ENCODE data around the gene TRUB2. TPM values are rescaled to one million over a fixed set of nuclear protein-coding genes. Genes with fewer than 3 reads are reported as not detected.

The TRUB2 gene
- total and polyA plus RNA-seq, 2 donors: 13.7 to 14.8 TPM

DNA sequence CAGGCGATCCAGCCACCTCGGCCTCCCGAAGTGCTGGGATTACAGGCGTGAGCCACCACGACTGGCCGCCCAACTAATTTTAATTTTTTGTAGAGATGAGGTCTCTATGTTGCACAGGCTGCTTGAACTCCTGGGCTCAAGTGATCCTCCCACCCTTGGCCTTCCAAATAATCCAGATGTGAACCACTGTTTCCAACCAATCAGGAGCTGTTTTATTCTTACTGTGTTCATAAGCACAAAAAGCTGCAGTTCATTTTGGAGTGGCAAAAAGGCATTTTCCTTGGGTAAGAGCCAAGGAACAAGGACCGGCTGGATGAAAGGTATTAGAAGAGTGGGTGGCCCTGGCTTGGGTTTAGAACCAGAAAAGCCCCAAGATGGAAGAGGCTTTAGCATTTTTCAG is 12.9 kb upstream of the TRUB2 start:
- Histone ChIP-seq H3K4me1 (ENCODE audit: insufficient read depth) (no peaks in the 10 kb centered on the region), H3K27ac (ENCODE audit: low read depth) (no peak overlapping the region), H3K36me3 (ENCODE audit: insufficient read depth) (no peaks in the 10 kb centered on the region), H3K4me3 (ENCODE audit: low read depth, low read length) (no peak overlapping the region)
- 80% methylated on average over 7 of the region's 7 CpGs for WGBS
- no peak for DNase-seq (ENCODE audit: extremely low spot score)

DNA sequence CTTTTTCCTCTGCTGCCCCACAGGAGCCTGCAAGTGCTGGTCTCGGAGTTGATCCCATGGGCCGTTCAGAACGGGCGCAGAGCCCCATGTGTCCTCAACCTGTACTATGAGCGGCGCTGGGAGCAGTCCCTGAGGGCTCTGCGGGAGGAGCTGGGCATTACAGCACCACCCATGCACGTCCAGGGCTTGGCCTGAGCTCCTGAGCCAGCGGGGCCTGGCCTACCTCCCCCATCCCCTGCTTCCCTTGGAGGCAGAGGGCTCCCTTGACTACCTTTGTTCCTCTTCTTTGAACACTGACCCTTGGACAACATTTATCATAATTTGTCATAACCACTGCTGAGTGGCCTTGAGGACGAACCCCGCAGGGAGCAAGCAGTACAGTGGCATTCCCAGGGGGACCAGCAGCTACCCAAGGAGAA is 11.2 kb upstream of the TRUB2 start:
- no peaks in the 10 kb centered on the region for H3K36me3 ChIP-seq (ENCODE audit: insufficient read depth)
- WGBS: 88% methylated on average over 11 of the region's 11 CpGs
- H3K4me1 ChIP-seq (ENCODE audit: insufficient read depth): no peaks in the 10 kb centered on the region
- DNase-seq (ENCODE audit: extremely low spot score): no peak
- H3K27ac ChIP-seq (ENCODE audit: low read depth): no peak overlapping the region
- no peak overlapping the region for H3K4me3 ChIP-seq (ENCODE audit: low read depth, low read length)

DNA sequence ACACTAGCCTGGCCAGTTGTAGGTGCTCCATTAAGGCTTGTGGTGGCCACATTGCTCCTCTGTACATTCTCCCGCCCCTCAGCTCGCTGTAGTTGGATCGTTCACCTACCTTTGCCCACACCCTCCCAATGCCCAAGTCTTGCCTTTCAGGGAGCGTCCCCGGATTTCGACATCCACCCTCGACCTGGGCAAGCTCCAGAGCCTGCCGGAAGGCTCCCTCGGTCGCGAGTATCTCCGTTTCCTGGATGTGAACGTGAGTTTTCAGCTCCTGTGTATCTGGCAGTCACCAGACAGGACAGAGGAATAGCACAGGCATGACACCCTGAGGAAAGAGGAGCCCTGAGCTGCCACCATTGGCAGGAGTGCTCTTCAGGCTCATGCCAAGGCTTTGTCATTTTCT is 3.4 kb upstream of the TRUB2 start:
- Histone ChIP-seq H3K36me3 (ENCODE audit: insufficient read depth) (no peaks in the 10 kb centered on the region), H3K27ac (ENCODE audit: low read depth) (no peak overlapping the region), H3K4me1 (ENCODE audit: insufficient read depth) (peaks cover 1% of the 10 kb centered on the region), H3K4me3 (ENCODE audit: low read depth, low read length) (no peak overlapping the region)
- 88% methylated on average over 13 of the region's 13 CpGs for WGBS
- no peak for DNase-seq (ENCODE audit: extremely low spot score)

DNA sequence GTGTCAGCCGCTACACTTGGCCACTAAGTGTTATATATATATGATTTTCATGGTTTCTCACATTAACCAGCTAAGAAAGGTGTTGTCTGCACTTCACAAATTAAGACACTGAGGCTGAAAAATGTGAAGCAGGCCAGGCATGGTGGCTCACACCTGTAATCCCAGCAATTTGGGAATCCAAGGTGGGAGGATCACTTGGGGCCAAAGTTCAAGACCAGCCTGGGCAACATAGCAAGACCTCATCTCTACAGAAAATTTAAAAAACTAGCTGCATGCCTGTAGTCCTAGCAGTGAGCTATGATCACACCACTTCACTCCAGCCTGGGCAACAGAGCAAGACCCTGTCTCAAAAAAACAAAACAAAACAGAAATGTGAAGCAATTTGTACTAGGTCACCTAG is 2.2 kb upstream of the TRUB2 start:
- WGBS: 95% methylated on average over 1 of the region's 1 CpG
- Histone ChIP-seq H3K4me3 (ENCODE audit: low read depth, low read length) (no peak overlapping the region), H3K4me1 (ENCODE audit: insufficient read depth) (peaks cover 1% of the 10 kb centered on the region), H3K27ac (ENCODE audit: low read depth) (no peak overlapping the region), H3K36me3 (ENCODE audit: insufficient read depth) (no peaks in the 10 kb centered on the region)
- DNase-seq (ENCODE audit: extremely low spot score): no peak

DNA sequence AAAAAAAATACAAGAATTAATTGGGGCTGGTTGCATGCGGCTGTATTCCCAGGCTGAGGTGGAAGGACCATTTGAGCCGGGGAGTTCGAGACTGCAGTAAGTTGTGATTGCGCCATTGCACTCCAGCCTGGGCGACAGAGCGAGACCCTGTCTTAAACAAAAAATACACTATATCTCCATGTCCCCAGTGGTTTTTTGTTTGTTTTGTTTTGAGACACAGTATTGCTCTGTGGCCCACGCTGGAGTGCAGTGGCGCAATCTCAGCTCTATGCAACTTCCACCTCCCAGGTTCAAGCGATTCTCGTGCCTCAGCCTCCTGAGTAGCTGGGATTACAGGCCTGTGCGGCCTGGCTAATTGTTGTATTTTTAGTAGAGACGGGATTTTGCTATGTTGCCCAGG is 1.5 kb upstream of the TRUB2 start:
- no peaks in the 10 kb centered on the region for H3K36me3 ChIP-seq (ENCODE audit: insufficient read depth)
- WGBS: 89% methylated on average over 12 of the region's 12 CpGs
- H3K4me1 ChIP-seq (ENCODE audit: insufficient read depth): peaks cover 1% of the 10 kb centered on the region
- DNase-seq (ENCODE audit: extremely low spot score): no peak
- peak overlapping the region; percentile 80 for H3K4me3 ChIP-seq (ENCODE audit: low read depth, low read length)
- no peak overlapping the region for H3K27ac ChIP-seq (ENCODE audit: low read depth)

DNA sequence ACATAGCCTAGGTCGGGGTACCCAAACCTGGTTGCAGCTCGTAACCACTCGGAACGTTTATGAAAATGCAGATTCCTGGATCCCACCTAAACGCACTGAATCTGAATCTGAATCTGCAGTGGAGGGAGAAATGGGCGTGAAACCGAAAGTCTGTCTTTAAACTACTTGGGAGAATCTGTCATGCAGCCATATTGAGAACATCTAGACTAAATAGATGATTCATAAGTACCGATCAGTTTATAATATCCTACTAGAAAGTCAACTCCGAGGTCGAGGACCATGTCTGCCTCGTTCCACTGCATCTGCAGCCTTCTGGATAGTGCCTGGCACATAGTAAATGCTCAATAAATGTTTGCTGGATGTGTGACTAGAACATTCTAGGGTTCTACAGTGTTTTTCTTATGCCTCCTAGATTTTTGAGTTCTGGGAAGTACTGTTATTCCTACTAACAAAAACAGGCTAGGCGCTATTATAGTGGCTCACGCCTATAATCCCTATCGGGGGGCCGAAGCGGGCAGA is 1.0 kb upstream of the TRUB2 start:
- Histone ChIP-seq H3K4me3 (ENCODE audit: low read depth, low read length) (peak overlapping the region; percentile 80), H3K36me3 (ENCODE audit: insufficient read depth) (no peaks in the 10 kb centered on the region), H3K4me1 (ENCODE audit: insufficient read depth) (peaks cover 1% of the 10 kb centered on the region), H3K27ac (ENCODE audit: low read depth) (peak overlapping the region; percentile 63)
- DNase-seq (ENCODE audit: extremely low spot score): no peak
- 22% methylated on average over 16 of the region's 16 CpGs for WGBS

DNA sequence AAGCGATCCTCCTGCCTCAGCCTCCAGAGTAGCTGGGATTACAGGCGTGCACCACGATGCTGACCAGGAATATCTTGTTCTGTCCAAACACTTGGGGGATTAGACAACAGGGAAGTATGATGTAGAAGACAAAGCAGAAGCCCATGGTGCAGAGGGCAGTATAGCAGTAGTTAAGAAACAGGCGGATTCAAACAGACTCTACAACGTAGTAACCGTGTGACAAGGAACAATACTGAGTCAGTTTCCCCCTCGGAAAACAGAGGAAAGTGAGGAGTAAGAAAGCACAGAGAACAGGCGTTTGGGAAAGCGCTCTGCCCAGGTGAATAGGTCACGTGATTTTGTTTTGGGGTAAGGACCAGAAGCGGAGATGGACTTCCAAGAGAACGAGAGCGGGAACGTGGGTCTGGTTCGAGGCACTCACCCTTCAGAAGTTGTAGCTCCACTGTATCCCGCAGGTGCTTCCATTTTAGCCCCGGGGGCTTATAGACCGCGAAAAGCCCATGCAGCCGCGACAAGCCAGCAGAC is 306 bp downstream of the TRUB2 start:
- DNase-seq (ENCODE audit: extremely low spot score): no peak
- H3K36me3 ChIP-seq (ENCODE audit: insufficient read depth): no peaks in the 10 kb centered on the region
- peak overlapping the region; percentile 80 for H3K4me3 ChIP-seq (ENCODE audit: low read depth, low read length)
- H3K27ac ChIP-seq (ENCODE audit: low read depth): no peak overlapping the region
- peaks cover 1% of the 10 kb centered on the region for H3K4me1 ChIP-seq (ENCODE audit: insufficient read depth)
- WGBS: 1% methylated on average over 21 of the region's 21 CpGs

DNA sequence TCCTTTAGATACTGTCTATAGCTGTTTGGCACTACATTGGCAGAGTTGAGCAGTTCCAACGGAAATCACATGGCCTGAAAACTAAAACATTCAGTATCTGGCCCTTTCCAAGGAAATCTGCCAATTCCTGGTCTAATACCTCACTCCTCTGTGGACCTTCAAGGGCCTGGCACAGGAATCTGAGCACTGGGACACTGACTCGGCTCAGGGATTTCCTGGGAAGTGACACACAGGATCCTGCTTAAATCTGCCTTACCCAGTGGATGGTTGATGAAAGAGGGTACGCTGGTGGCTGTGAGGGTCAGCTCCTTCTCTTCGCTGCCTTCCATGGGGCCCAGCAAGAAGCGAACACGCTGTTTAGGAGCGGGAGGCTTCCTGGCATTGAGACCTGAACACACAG is 904 bp downstream of the TRUB2 start:
- 78% methylated on average over 7 of the region's 7 CpGs for WGBS
- H3K27ac ChIP-seq (ENCODE audit: low read depth): no peak overlapping the region
- H3K4me3 ChIP-seq (ENCODE audit: low read depth, low read length): peak overlapping the region; percentile 80
- DNase-seq (ENCODE audit: extremely low spot score): no peak
- peaks cover 1% of the 10 kb centered on the region for H3K4me1 ChIP-seq (ENCODE audit: insufficient read depth)
- no peaks in the 10 kb centered on the region for H3K36me3 ChIP-seq (ENCODE audit: insufficient read depth)

DNA sequence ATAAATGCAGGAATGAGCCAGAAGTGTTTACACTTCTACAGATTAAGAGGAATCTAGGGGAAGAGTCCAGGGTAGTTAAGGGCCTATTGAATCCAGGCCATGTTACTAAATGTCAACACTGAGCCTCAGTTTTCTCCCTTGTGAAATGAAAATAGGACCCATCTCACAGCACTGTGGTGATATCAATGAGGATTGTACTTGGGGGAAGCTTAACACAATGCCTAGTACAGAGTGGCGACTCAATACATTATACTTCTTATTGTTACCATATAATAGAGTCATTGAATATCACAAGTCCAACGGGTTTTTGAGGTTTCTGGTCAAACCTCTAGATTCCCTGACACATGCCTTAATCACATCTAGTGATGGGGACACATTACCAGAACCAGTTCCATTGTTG is 4.6 kb downstream of the TRUB2 start:
- no peak for DNase-seq (ENCODE audit: extremely low spot score)
- WGBS: 70% methylated on average over 2 of the region's 2 CpGs
- no peaks in the 10 kb centered on the region for H3K4me1 ChIP-seq (ENCODE audit: insufficient read depth)
- H3K36me3 ChIP-seq (ENCODE audit: insufficient read depth): no peaks in the 10 kb centered on the region
- no peak overlapping the region for H3K27ac ChIP-seq (ENCODE audit: low read depth)
- H3K4me3 ChIP-seq (ENCODE audit: low read depth, low read length): no peak overlapping the region

DNA sequence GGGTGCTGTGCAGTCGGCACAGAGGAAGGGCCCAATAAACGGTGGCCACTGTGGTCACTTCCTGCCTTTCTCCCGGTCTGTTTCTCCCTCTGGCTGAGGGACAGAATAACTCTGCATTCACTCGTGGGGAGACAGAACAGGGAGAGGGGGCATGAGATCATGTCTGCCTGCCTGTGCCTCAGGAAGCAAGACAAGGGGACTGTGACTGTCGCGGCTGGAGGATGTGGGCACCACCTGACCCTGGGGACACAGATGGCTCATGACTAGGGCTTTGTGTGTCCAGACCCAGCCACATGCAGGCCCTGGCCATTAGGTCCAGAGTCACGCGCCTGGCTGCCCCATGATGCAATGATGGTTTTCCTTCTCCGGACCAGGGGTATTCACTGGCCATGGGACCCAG is 5.8 kb downstream of the TRUB2 start:
- Histone ChIP-seq H3K27ac (ENCODE audit: low read depth) (no peak overlapping the region), H3K4me1 (ENCODE audit: insufficient read depth) (no peaks in the 10 kb centered on the region), H3K4me3 (ENCODE audit: low read depth, low read length) (no peak overlapping the region), H3K36me3 (ENCODE audit: insufficient read depth) (no peaks in the 10 kb centered on the region)
- DNase-seq (ENCODE audit: extremely low spot score): no peak
- WGBS: 76% methylated on average over 9 of the region's 9 CpGs

DNA sequence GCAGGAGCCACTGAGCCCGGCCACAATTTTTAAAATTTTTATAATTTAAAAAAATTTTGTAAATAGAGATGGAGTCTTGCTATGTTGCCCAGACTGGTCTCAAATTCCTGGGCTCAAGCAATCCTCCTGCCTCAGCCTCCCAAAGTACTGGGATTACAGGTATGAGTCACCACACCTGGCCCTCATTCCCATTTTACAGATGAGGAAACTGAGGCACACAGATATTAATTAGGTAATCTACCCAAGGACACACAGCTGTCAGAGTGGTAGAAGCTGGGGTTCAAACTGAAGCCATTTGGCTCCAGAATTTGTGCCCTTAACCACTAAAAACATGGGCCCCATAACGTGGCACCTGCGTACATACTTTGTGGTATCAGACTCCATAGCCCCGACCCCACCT is 7.5 kb downstream of the TRUB2 start:
- no peak for DNase-seq (ENCODE audit: extremely low spot score)
- Histone ChIP-seq H3K27ac (ENCODE audit: low read depth) (no peak overlapping the region), H3K4me3 (ENCODE audit: low read depth, low read length) (no peak overlapping the region), H3K4me1 (ENCODE audit: insufficient read depth) (no peaks in the 10 kb centered on the region), H3K36me3 (ENCODE audit: insufficient read depth) (peaks cover 3% of the 10 kb centered on the region)
- 93% methylated on average over 4 of the region's 4 CpGs for WGBS

DNA sequence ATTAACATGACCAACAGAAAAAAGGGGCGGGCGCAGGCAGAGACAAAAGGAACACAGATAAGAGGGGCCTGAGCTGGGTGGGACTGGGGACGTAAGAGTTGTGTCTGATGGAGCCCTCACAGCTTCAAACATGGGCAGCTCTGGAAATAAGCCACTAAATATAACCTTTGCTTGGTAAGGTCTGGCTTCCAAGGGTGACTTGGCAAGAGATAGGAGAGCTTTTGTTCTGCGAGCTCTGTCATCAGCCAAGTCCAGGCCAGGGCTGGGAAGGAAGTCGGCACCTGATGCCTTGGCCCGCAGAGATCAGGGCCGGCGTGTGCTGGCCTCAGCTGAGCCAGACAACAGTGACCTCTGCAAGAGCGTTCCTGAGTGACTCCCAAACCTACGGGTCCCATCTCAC is 11.8 kb downstream of the TRUB2 start:
- WGBS: 81% methylated on average over 10 of the region's 10 CpGs
- peaks cover 5% of the 10 kb centered on the region for H3K36me3 ChIP-seq (ENCODE audit: insufficient read depth)

DNA sequence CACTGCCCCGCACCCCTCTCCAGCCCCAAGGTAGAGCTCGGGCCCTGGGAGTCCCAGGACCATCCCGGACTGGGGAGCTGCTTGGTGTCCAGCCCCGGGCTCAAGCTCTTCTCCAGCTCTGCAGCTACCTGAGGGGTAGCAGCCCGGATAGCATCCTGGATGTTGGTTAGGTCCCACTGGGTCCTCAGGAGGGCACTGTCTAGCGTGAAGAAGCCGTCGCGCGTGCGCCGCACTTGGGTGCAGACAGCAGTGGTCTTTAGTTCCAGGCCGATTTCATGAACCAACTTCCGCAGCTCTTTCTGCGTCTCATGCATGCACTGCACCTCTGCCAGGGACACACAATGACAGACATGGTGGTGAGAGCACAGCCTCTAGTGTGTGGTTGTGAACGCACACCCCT is 12.7 kb downstream of the TRUB2 start:
- Histone ChIP-seq H3K27ac (ENCODE audit: low read depth) (no peak overlapping the region), H3K4me3 (ENCODE audit: low read depth, low read length) (no peak overlapping the region), H3K36me3 (ENCODE audit: insufficient read depth) (peaks cover 5% of the 10 kb centered on the region), H3K4me1 (ENCODE audit: insufficient read depth) (no peaks in the 10 kb centered on the region)
- 96% methylated on average over 16 of the region's 16 CpGs for WGBS
- DNase-seq (ENCODE audit: extremely low spot score): no peak

More for the DNA sequence above, 11.8 kb downstream of the TRUB2 start:
- DNase-seq (ENCODE audit: extremely low spot score): no peak
- no peak overlapping the region for H3K4me3 ChIP-seq (ENCODE audit: low read depth, low read length)
- H3K27ac ChIP-seq (ENCODE audit: low read depth): no peak overlapping the region
- no peaks in the 10 kb centered on the region for H3K4me1 ChIP-seq (ENCODE audit: insufficient read depth)

DNA sequence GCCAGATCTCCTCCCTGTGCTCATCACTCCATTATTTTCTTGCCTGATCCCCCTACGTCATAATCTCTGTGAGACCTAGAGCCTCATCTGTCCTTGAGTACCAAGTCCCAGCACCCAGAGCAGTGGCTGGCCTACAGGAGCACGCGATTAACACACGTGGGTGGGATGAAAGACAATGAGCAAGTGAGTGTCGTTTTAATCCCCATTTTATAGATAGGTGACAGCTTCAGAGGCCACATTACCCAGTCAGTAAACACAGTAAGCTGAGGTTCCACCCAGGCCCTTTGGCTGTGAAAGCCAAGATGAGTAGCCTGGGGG is 17.3 kb downstream of the TRUB2 start:
- Histone ChIP-seq H3K4me3 (ENCODE audit: low read depth, low read length) (no peak overlapping the region), H3K36me3 (ENCODE audit: insufficient read depth) (peaks cover 2% of the 10 kb centered on the region), H3K27ac (ENCODE audit: low read depth) (no peak overlapping the region), H3K4me1 (ENCODE audit: insufficient read depth) (no peaks in the 10 kb centered on the region)
- no peak for DNase-seq (ENCODE audit: extremely low spot score)
- WGBS: 60% methylated on average over 5 of the region's 5 CpGs

Measured in urinary bladder (tissue), 4 donors.